Keratinocyte (primary cell): ENCODE measurements around the gene ZNF423.

ENCODE experiments used
- CTCF ChIP-seq, 3 experiments: IDR thresholded peaks in 1 of 3; conservative IDR thresholded peaks in 1 of 3; optimal IDR thresholded peaks in 1 of 3; 2 replicates in 2 of 3; 3 replicates in 1 of 3; pipeline versions ENCODE3 to v1.5.1; 2011; ENCODE audit warnings: low read length in 3 of 3, mild to moderate bottlenecking in 3 of 3, moderate library complexity in 2 of 3, control low read depth in 1 of 3, inconsistent platforms in 1 of 3; ENCODE audit not compliant: insufficient read depth in 2 of 3; ENCODE audit errors: extremely low read depth in 1 of 3
- EZH2 ChIP-seq: IDR thresholded peaks from one replicate; pipeline ENCODE4 v1.6.1; 2012; ENCODE audit warnings: inconsistent platforms, mild to moderate bottlenecking, low read length, moderate library complexity

- TF ChIP-seq CTCF (optimal IDR thresholded peaks at IDR 0.05 in 1 of 3, IDR thresholded peaks at IDR 0.05 in 1 of 3, conservative IDR thresholded peaks at IDR 0.05 in 1 of 3; ENCODE audit: extremely low read depth in 1 of 3, insufficient read depth in 2 of 3, low read length in 3 of 3) (no peak), EZH2 (no peak)
These were observed 105.4 kb downstream of the ZNF423 start for GRCh38 chr16:49750341-49751000.
